ENCODE data around the gene PAXIP1. TPM values are rescaled to one million over a fixed set of nuclear protein-coding genes. Genes with fewer than 3 reads are reported as not detected.

Gene PAXIP1
- total RNA-seq, 2 experiments from 2014 or later = 6.4 to 6.7 TPM

DNA sequence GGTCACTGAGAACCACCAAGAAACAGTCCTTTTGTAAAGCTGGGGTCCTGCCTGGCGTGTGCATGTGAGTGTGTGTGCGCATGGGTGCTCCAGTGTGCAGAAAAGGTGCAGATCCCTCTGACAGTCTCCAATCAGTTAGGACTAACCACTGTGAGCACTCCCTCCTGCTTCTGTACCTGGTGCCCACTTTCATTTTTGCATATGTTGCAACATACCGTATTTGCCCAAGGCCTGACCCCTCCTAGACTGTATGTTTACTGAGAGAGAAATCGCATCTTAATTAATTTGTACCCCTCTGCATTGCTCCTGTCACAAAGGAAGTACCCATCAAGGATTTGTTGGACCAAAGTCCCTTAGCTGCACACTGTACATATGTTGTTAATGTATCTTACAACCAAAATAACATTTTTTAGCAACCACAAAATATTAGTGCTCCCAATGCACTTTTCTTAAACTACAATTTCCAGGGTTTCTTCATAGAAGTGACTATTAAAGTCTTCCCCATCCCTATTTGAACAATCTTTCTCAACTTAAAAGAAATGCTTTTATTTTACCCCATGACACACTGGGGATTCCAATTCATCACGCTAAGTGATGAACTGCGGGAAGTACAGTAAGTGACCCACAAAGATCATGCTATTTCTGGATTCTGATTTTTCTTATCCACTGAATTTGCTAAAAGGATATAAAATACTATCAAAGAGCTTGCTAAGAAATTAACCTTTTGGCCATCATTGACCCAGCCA, 16.6 kb downstream of the PAXIP1 start:
- H3K4me1 ChIP-seq (ENCODE audit: insufficient read depth, low read length) = no peaks in the 10 kb centered on the region

DNA sequence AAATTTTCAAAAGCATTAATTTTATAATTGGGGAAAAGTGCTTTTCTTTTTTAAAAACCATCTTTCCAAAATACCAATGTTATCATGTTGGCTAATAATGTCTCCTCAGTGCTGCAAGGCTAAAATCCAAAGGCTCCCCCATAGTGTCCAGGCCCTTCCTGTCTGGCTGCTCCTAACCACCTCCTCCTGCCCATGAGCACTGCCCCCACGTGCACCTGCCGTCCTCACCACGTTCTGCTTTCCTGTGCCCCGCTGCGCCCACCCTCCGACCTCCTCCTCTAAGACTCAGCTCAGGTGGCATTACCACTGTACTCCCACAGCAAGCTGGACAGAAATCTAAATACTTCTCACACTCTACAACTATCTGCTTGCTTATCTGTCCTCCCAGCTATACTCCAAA, 17.7 kb downstream of the PAXIP1 start:
- TF ChIP-seq, protein P1, sequence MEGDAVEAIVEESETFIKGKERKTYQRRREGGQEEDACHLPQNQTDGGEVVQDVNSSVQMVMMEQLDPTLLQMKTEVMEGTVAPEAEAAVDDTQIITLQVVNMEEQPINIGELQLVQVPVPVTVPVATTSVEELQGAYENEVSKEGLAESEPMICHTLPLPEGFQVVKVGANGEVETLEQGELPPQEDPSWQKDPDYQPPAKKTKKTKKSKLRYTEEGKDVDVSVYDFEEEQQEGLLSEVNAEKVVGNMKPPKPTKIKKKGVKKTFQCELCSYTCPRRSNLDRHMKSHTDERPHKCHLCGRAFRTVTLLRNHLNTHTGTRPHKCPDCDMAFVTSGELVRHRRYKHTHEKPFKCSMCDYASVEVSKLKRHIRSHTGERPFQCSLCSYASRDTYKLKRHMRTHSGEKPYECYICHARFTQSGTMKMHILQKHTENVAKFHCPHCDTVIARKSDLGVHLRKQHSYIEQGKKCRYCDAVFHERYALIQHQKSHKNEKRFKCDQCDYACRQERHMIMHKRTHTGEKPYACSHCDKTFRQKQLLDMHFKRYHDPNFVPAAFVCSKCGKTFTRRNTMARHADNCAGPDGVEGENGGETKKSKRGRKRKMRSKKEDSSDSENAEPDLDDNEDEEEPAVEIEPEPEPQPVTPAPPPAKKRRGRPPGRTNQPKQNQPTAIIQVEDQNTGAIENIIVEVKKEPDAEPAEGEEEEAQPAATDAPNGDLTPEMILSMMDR (IDR thresholded peaks at IDR 0.05) = no peak
- no peaks in the 10 kb centered on the region for H3K9me3 Mint-ChIP-seq
- H3K4me3 Mint-ChIP-seq = no peak overlapping the region
- H3K9me3 ChIP-seq (ENCODE audit: control insufficient read depth in 1 of 2, insufficient read depth in 1 of 2, low read length in 2 of 2) = no peaks in the 10 kb centered on the region
- H3K4me1 Mint-ChIP-seq (ENCODE audit: low read depth) = peaks cover 11% of the 10 kb centered on the region
- H3K27me3 ChIP-seq (ENCODE audit: control insufficient read depth in 1 of 2, insufficient read depth in 2 of 2, low read length in 2 of 2) = no peaks in the 10 kb centered on the region
- H3K4me1 ChIP-seq (ENCODE audit: insufficient read depth, low read length) = no peaks in the 10 kb centered on the region
- H3K27ac ChIP-seq (ENCODE audit: low read depth in 1 of 2, low read length in 2 of 2) = no peak overlapping the region
- intact Hi-C loops (cut with DNase I, micrococcal nuclease) = no loop called here
- peaks cover 30% of the 10 kb centered on the region for H3K36me3 Mint-ChIP-seq (ENCODE audit: low read depth)
- ChIA-PET POLR2A (no interaction called here), CTCF (no interaction called here)
- H3K4me3 ChIP-seq (ENCODE audit: low read length) = no peak overlapping the region
- H3K27me3 Mint-ChIP-seq = no peaks in the 10 kb centered on the region
- no peak overlapping the region for H3K27ac Mint-ChIP-seq
- DNase-seq = no peak
- ATAC-seq (ENCODE audit: poor library complexity) = no peak
- peaks cover 5% of the 10 kb centered on the region for H3K36me3 ChIP-seq (ENCODE audit: insufficient read depth, low read length)

More for the DNA sequence above, 16.6 kb downstream of the PAXIP1 start:
- Mint-ChIP-seq H3K27ac (no peak overlapping the region), H3K4me3 (no peak overlapping the region), H3K9me3 (no peaks in the 10 kb centered on the region), H3K27me3 (no peaks in the 10 kb centered on the region), H3K36me3 (ENCODE audit: low read depth) (peaks cover 28% of the 10 kb centered on the region), H3K4me1 (ENCODE audit: low read depth) (peaks cover 11% of the 10 kb centered on the region)
- Histone ChIP-seq H3K4me3 (ENCODE audit: low read length) (no peak overlapping the region), H3K9me3 (ENCODE audit: control insufficient read depth in 1 of 2, insufficient read depth in 1 of 2, low read length in 2 of 2) (no peaks in the 10 kb centered on the region), H3K27ac (ENCODE audit: low read depth in 1 of 2, low read length in 2 of 2) (no peak overlapping the region), H3K36me3 (ENCODE audit: insufficient read depth, low read length) (peaks cover 10% of the 10 kb centered on the region), H3K27me3 (ENCODE audit: control insufficient read depth in 1 of 2, insufficient read depth in 2 of 2, low read length in 2 of 2) (no peaks in the 10 kb centered on the region)
- CTCF ChIA-PET = no interaction called here
- POLR2A ChIA-PET = no interaction called here
- no peak for DNase-seq
- TF ChIP-seq, protein P1 (IDR thresholded peaks at IDR 0.05) = no peak
- ATAC-seq (ENCODE audit: poor library complexity) = no peak
- intact Hi-C loops (cut with DNase I, micrococcal nuclease) = no loop called here

DNA sequence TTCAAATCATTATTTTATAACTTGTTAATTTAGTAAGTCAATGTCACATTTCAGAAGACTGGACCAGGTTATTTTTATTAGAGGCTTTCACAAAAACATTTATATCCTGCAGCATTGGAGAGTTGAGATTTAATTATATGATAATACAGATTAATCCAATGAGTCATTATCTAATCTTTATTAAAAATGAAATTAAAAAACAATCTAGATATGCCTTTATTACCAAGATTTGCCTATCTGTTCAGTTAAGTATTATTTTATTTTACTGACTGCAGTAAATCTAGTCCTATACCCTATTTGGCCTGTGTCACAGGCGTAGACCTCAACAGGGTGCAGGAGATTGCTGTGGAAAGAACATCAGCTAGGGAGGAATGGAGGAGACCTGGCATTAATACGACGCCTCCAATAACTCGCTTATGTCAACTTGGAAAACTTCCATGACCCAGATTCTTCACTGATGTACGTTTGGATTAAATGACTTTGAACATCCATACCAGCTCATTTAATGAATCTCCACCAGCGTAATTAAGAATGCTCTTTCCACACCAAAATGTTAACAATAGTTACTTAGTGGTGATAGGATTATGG, 18.2 kb downstream of the PAXIP1 start:
- no peak overlapping the region for H3K27ac ChIP-seq (ENCODE audit: low read depth in 1 of 2, low read length in 2 of 2)
- no peak overlapping the region for H3K4me3 ChIP-seq (ENCODE audit: low read length)
- intact Hi-C loops (cut with DNase I, micrococcal nuclease) = no loop called here
- TF ChIP-seq, protein P1 (IDR thresholded peaks at IDR 0.05) = no peak
- peaks cover 30% of the 10 kb centered on the region for H3K36me3 Mint-ChIP-seq (ENCODE audit: low read depth)
- CTCF ChIA-PET = no interaction called here
- DNase-seq (no peak), ATAC-seq (ENCODE audit: poor library complexity) (no peak)
- peaks cover 11% of the 10 kb centered on the region for H3K4me1 Mint-ChIP-seq (ENCODE audit: low read depth)
- POLR2A ChIA-PET = interaction anchor here (1.5 kb wide), 1 partner anchor 18 kb away, joined by 6 read pairs; the partner anchor contains the start of gene PAXIP1
- H3K27me3 Mint-ChIP-seq = no peaks in the 10 kb centered on the region
- H3K9me3 ChIP-seq (ENCODE audit: control insufficient read depth in 1 of 2, insufficient read depth in 1 of 2, low read length in 2 of 2) = no peaks in the 10 kb centered on the region
- no peaks in the 10 kb centered on the region for H3K9me3 Mint-ChIP-seq
- peaks cover 6% of the 10 kb centered on the region for H3K36me3 ChIP-seq (ENCODE audit: insufficient read depth, low read length)
- H3K4me3 Mint-ChIP-seq = no peak overlapping the region
- no peak overlapping the region for H3K27ac Mint-ChIP-seq
- H3K4me1 ChIP-seq (ENCODE audit: insufficient read depth, low read length) = no peaks in the 10 kb centered on the region
- no peaks in the 10 kb centered on the region for H3K27me3 ChIP-seq (ENCODE audit: control insufficient read depth in 1 of 2, insufficient read depth in 2 of 2, low read length in 2 of 2)
